Tibial nerve (tissue), 4 donors: ENCODE data around the gene KIF6.

ENCODE experiments used
- EP300 ChIP-seq, 2 donors: sonication (generic); formaldehyde crosslinking; IDR thresholded peaks; one replicate each; pipeline ENCODE4 v1.6.1; 2017; ENCODE audit warnings: antibody characterized with exemption in 2 of 2, mild to moderate bottlenecking in 1 of 2
- TF ChIP-seq, protein P1 (sequence below), 5 experiments: fragments of 200-600 bp in 3 of 5; fragments of 450-650 bp in 2 of 5; sonication (generic) in 3 of 5; IDR thresholded peaks; one replicate each; pipeline ENCODE4 v1.5.1; 2016 to 2019; ENCODE audit warnings: antibody characterized with exemption in 5 of 5, mild to moderate bottlenecking in 3 of 5, moderate library complexity in 2 of 5

DNA sequence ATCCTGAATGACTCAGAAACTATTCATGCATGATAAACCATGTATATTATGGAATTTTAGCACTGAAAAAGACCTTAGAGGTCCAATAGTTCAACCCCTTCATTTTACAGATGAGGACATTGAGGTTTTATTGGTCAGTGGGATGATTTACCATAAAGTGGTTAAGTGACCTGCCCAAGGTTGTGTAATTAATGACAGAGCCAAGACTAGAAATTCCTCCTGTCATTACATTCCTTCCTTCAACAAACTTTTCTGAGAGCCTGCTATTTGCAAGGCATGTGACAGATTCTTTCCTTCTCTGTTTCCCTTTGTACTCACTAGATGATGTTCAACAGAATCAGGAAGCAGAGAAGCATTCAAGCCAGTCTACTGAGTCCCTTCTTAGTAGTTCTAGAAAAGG, 232.0 kb downstream of the KIF6 start:
- TF ChIP-seq, protein P1, sequence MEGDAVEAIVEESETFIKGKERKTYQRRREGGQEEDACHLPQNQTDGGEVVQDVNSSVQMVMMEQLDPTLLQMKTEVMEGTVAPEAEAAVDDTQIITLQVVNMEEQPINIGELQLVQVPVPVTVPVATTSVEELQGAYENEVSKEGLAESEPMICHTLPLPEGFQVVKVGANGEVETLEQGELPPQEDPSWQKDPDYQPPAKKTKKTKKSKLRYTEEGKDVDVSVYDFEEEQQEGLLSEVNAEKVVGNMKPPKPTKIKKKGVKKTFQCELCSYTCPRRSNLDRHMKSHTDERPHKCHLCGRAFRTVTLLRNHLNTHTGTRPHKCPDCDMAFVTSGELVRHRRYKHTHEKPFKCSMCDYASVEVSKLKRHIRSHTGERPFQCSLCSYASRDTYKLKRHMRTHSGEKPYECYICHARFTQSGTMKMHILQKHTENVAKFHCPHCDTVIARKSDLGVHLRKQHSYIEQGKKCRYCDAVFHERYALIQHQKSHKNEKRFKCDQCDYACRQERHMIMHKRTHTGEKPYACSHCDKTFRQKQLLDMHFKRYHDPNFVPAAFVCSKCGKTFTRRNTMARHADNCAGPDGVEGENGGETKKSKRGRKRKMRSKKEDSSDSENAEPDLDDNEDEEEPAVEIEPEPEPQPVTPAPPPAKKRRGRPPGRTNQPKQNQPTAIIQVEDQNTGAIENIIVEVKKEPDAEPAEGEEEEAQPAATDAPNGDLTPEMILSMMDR (IDR thresholded peaks at IDR 0.05), result no peak
- TF ChIP-seq EP300 (IDR thresholded peaks at IDR 0.05), result no peak
